ENCODE measurements around the gene PCSK5.

The PCSK5 gene

GRCh38 chr9:76115396-76115795 is 224.9 kb downstream of the PCSK5 start:
- DNase-seq (ENCODE audit: low spot score) = no peak
- TF ChIP-seq CTCF (IDR thresholded peaks at IDR 0.05; ENCODE audit: borderline replicate concordance, control extremely low read depth, extremely low read depth, insufficient read depth, missing control alignments) = no peak
- in situ Hi-C loops (cut with MboI; ENCODE audit: low sequenced_read_pairs, unreplicated experiment) = no loop called here

- DNase-seq (ENCODE audit: low spot score) = no peak
- in situ Hi-C loops (cut with MboI; ENCODE audit: low sequenced_read_pairs, unreplicated experiment) = no loop called here
- TF ChIP-seq CTCF (IDR thresholded peaks at IDR 0.05; ENCODE audit: borderline replicate concordance, control extremely low read depth, extremely low read depth, insufficient read depth, missing control alignments) = no peak
These were observed 225.6 kb downstream of the PCSK5 start for GRCh38 chr9:76115982-76116646.

- no peak for TF ChIP-seq CTCF (IDR thresholded peaks at IDR 0.05; ENCODE audit: borderline replicate concordance, control extremely low read depth, extremely low read depth, insufficient read depth, missing control alignments)
- in situ Hi-C loops (cut with MboI; ENCODE audit: low sequenced_read_pairs, unreplicated experiment) = no loop called here
- no peak for DNase-seq (ENCODE audit: low spot score)
These were observed 226.4 kb downstream of the PCSK5 start for GRCh38 chr9:76116913-76117312.

GRCh38 chr9:76127637-76128036 is 237.2 kb downstream of the PCSK5 start:
- DNase-seq (ENCODE audit: low spot score) = no peak
- in situ Hi-C loops (cut with MboI; ENCODE audit: low sequenced_read_pairs, unreplicated experiment) = no loop called here
- no peak for TF ChIP-seq CTCF (IDR thresholded peaks at IDR 0.05; ENCODE audit: borderline replicate concordance, control extremely low read depth, extremely low read depth, insufficient read depth, missing control alignments)

- in situ Hi-C loops (cut with MboI; ENCODE audit: low sequenced_read_pairs, unreplicated experiment) = no loop called here
- TF ChIP-seq CTCF (IDR thresholded peaks at IDR 0.05; ENCODE audit: borderline replicate concordance, control extremely low read depth, extremely low read depth, insufficient read depth, missing control alignments) = no peak
- DNase-seq (ENCODE audit: low spot score) = no peak
These were observed 245.4 kb downstream of the PCSK5 start for GRCh38 chr9:76135902-76136301.

GRCh38 chr9:76136986-76137385 is 246.5 kb downstream of the PCSK5 start:
- no peak for DNase-seq (ENCODE audit: low spot score)
- in situ Hi-C loops (cut with MboI; ENCODE audit: low sequenced_read_pairs, unreplicated experiment) = no loop called here
- TF ChIP-seq CTCF (IDR thresholded peaks at IDR 0.05; ENCODE audit: borderline replicate concordance, control extremely low read depth, extremely low read depth, insufficient read depth, missing control alignments) = no peak

Measured in GM13976 (cell line).